HG03060 (cell line): ENCODE measurements around the gene MMP15.
"Not testable (repeated sequence)": the region's sequence is repeated elsewhere in the genome, so short reads cannot be mapped to it uniquely, and the experiment has no call there.

ENCODE experiments used
- ATAC-seq: cut with Tn5 transposase; IDR thresholded peaks from one replicate; pipeline ENCODE4 v1.9.1; 2021; ENCODE audit warnings: low read depth, moderate number of reproducible peaks; ENCODE audit not compliant: unreplicated experiment

The MMP15 gene

GRCh38 chr16:58046936-58047335 lies 21.4 kb downstream of the MMP15 start:
- ATAC-seq: no peak

- no peak for ATAC-seq
Measured at GRCh38 chr16:58047557-58048348, 22.2 kb downstream of the MMP15 start.

GRCh38 chr16:58048494-58049231 lies 23.1 kb downstream of the MMP15 start:
- ATAC-seq: no peak

GRCh38 chr16:58049232-58050185 lies 24.0 kb downstream of the MMP15 start:
- ATAC-seq: no peak

- ATAC-seq: no peak
Measured at GRCh38 chr16:58051296-58051695, 25.7 kb downstream of the MMP15 start.

GRCh38 chr16:58051821-58052603 lies 26.5 kb downstream of the MMP15 start:
- ATAC-seq: no peak

GRCh38 chr16:58053682-58054005 lies 28.1 kb downstream of the MMP15 start:
- ATAC-seq: no peak

GRCh38 chr16:58054289-58054688 lies 28.7 kb downstream of the MMP15 start:
- no peak for ATAC-seq

GRCh38 chr16:58056580-58056979 lies 31.0 kb downstream of the MMP15 start:
- no peak for ATAC-seq

GRCh38 chr16:58057121-58057520 lies 31.6 kb downstream of the MMP15 start:
- no peak for ATAC-seq

GRCh38 chr16:58057784-58058183 lies 32.2 kb downstream of the MMP15 start:
- no peak for ATAC-seq

GRCh38 chr16:58062821-58063220 lies 37.3 kb downstream of the MMP15 start:
- no peak for ATAC-seq

- ATAC-seq: no peak
Measured at GRCh38 chr16:58063377-58064076, 38.0 kb downstream of the MMP15 start.

- no peak for ATAC-seq
Measured at GRCh38 chr16:58070585-58070984, 45.0 kb downstream of the MMP15 start.

- ATAC-seq: not testable (repeated sequence)
Measured at GRCh38 chr16:58072134-58072533, 46.6 kb downstream of the MMP15 start.

GRCh38 chr16:58073086-58073485 lies 47.5 kb downstream of the MMP15 start:
- not testable (repeated sequence) for ATAC-seq

- ATAC-seq: no peak
Measured at GRCh38 chr16:58074657-58075056, 49.1 kb downstream of the MMP15 start.

GRCh38 chr16:58076514-58076913 lies 51.0 kb downstream of the MMP15 start:
- ATAC-seq: no peak

GRCh38 chr16:58077796-58078195 lies 52.2 kb downstream of the MMP15 start:
- no peak for ATAC-seq

GRCh38 chr16:58080657-58081056 lies 55.1 kb downstream of the MMP15 start:
- ATAC-seq: not testable (repeated sequence)
